ENCODE measurements around the gene PSME3. TPM values are rescaled to one million over a fixed set of nuclear protein-coding genes. Genes with fewer than 3 reads are reported as not detected.

The PSME3 gene
- total and polyA plus RNA-seq, 9 of the 15 experiments (the other 6 are each of a cell fraction or from before 2014, with no cell fraction given): 31.2 to 275 (median 141) TPM

- TF ChIP-seq CHD7 (IDR thresholded peaks at IDR 0.05; ENCODE audit: low read depth, low read length) (no peak), ZBTB1 (CRISPR knock-in tag; IDR thresholded peaks at IDR 0.05; ENCODE audit: borderline replicate concordance, low read depth) (no peak)
Measured at GRCh38 chr17:42857389-42857788, 24.2 kb downstream of the PSME3 start (continued).

Measured in K562 (cell line).